Measurements from ENCODE around the gene CLEC20A.

The CLEC20A gene

GRCh38 chr1:178488393-178488792 lies 8.4 kb downstream of the CLEC20A start:
- Histone ChIP-seq H3K36me3 (replicated peaks in 1 of 2; ENCODE audit: control insufficient read depth in 2 of 2, insufficient read depth in 2 of 2, low read length in 2 of 2) (no peaks in the 10 kb centered on the region), H2BK120ac (ENCODE audit: low read depth, low read length) (peak overlapping the region; percentile 22), H3K4me2 (ENCODE audit: insufficient read depth, low read length, poor library complexity, severe bottlenecking) (no peak overlapping the region), H2AK5ac (ENCODE audit: low read depth, low read length) (no peak overlapping the region), H4K8ac (ENCODE audit: low read depth, low read length) (no peak overlapping the region), H2AFZ (ENCODE audit: low read length) (no peak overlapping the region), H3K4me1 (ENCODE audit: control insufficient read depth in 2 of 2, insufficient read depth in 1 of 2, low read depth in 1 of 2, low read length in 2 of 2) (peaks cover 0 to 1% of the 10 kb centered on the region in 2 donors), H3K4ac (ENCODE audit: low read length) (no peak overlapping the region), H3K18ac (ENCODE audit: low read length) (no peak overlapping the region), H2BK15ac (ENCODE audit: low read length) (no peak overlapping the region), H3K4me3 (ENCODE audit: low read length in 2 of 2) (no peak overlapping the region), H3K14ac (ENCODE audit: low read length) (no peak overlapping the region), H3K9ac (ENCODE audit: low read depth, low read length, poor library complexity) (no peak overlapping the region), H3K27me3 (ENCODE audit: control insufficient read depth in 3 of 3, insufficient read depth in 3 of 3, low read depth in 1 of 3, low read length in 3 of 3) (no peaks in the 10 kb centered on the region), H3K79me1 (ENCODE audit: low read depth, low read length) (no peaks in the 10 kb centered on the region), H3K9me3 (replicated peaks in 1 of 2; ENCODE audit: control insufficient read depth in 2 of 2, insufficient read depth in 1 of 2, low read depth in 1 of 2, low read length in 2 of 2) (no peaks in the 10 kb centered on the region), H2BK5ac (ENCODE audit: low read length) (no peak overlapping the region), H2BK12ac (ENCODE audit: low read length) (no peak overlapping the region), H4K91ac (ENCODE audit: low read depth, low read length, poor library complexity) (no peak overlapping the region), H3K27ac (replicated peaks; ENCODE audit: low read length) (no peak overlapping the region), H3K23ac (ENCODE audit: low read depth, low read length, poor library complexity) (no peak overlapping the region)
- DNase-seq (ENCODE audit: low spot score), result no peak
- no CpG with 5 or more reads among the region's 4 CpGs for WGBS, 2 donors (ENCODE audit: extremely low coverage in 2 of 2, insufficient read length in 2 of 2, insufficient replicate concordance in 1 of 2)

- Histone ChIP-seq H3K9me3 (replicated peaks in 1 of 2; ENCODE audit: control insufficient read depth in 2 of 2, insufficient read depth in 1 of 2, low read depth in 1 of 2, low read length in 2 of 2) (no peaks in the 10 kb centered on the region), H4K91ac (ENCODE audit: low read depth, low read length, poor library complexity) (no peak overlapping the region), H2BK15ac (ENCODE audit: low read length) (peak overlapping the region; percentile 76), H2BK120ac (ENCODE audit: low read depth, low read length) (no peak overlapping the region), H3K23ac (ENCODE audit: low read depth, low read length, poor library complexity) (no peak overlapping the region), H3K79me1 (ENCODE audit: low read depth, low read length) (no peaks in the 10 kb centered on the region), H3K14ac (ENCODE audit: low read length) (no peak overlapping the region), H4K8ac (ENCODE audit: low read depth, low read length) (no peak overlapping the region), H2AK5ac (ENCODE audit: low read depth, low read length) (no peak overlapping the region), H3K4ac (ENCODE audit: low read length) (no peak overlapping the region), H3K36me3 (replicated peaks in 1 of 2; ENCODE audit: control insufficient read depth in 2 of 2, insufficient read depth in 2 of 2, low read length in 2 of 2) (no peaks in the 10 kb centered on the region), H3K4me1 (ENCODE audit: control insufficient read depth in 2 of 2, insufficient read depth in 1 of 2, low read depth in 1 of 2, low read length in 2 of 2) (peaks cover 0 to 1% of the 10 kb centered on the region in 2 donors), H3K4me2 (ENCODE audit: insufficient read depth, low read length, poor library complexity, severe bottlenecking) (no peak overlapping the region), H2BK12ac (ENCODE audit: low read length) (peak overlapping the region; percentile 14), H2BK5ac (ENCODE audit: low read length) (no peak overlapping the region), H3K4me3 (ENCODE audit: low read length in 2 of 2) (no peak overlapping the region), H3K9ac (ENCODE audit: low read depth, low read length, poor library complexity) (no peak overlapping the region), H3K27me3 (ENCODE audit: control insufficient read depth in 3 of 3, insufficient read depth in 3 of 3, low read depth in 1 of 3, low read length in 3 of 3) (no peaks in the 10 kb centered on the region), H2AFZ (ENCODE audit: low read length) (no peak overlapping the region), H3K18ac (ENCODE audit: low read length) (peak overlapping the region; percentile 14), H3K27ac (replicated peaks; ENCODE audit: low read length) (no peak overlapping the region)
- no peak for DNase-seq (ENCODE audit: low spot score)
- no CpG with 5 or more reads among the region's 20 CpGs for WGBS, 2 donors (ENCODE audit: extremely low coverage in 2 of 2, insufficient read length in 2 of 2, insufficient replicate concordance in 1 of 2)
These were observed 9.6 kb downstream of the CLEC20A start for GRCh38 chr1:178487070-178487615.

- H4K91ac ChIP-seq (ENCODE audit: low read depth, low read length, poor library complexity), result no peak overlapping the region
- H3K27me3 ChIP-seq (ENCODE audit: control insufficient read depth in 3 of 3, insufficient read depth in 3 of 3, low read depth in 1 of 3, low read length in 3 of 3), result no peaks in the 10 kb centered on the region
- no peaks in the 10 kb centered on the region for H3K79me1 ChIP-seq (ENCODE audit: low read depth, low read length)
- no peak overlapping the region for H3K4ac ChIP-seq (ENCODE audit: low read length)
- no peak overlapping the region for H3K4me2 ChIP-seq (ENCODE audit: insufficient read depth, low read length, poor library complexity, severe bottlenecking)
- no peaks in the 10 kb centered on the region for H3K36me3 ChIP-seq (replicated peaks in 1 of 2; ENCODE audit: control insufficient read depth in 2 of 2, insufficient read depth in 2 of 2, low read length in 2 of 2)
- H2AFZ ChIP-seq (ENCODE audit: low read length), result no peak overlapping the region
- H3K4me3 ChIP-seq (ENCODE audit: low read length in 2 of 2), result no peak overlapping the region
- peak overlapping the region; percentile 64 for H3K14ac ChIP-seq (ENCODE audit: low read length)
- no peak overlapping the region for H2BK5ac ChIP-seq (ENCODE audit: low read length)
- H3K27ac ChIP-seq (replicated peaks; ENCODE audit: low read length), result no peak overlapping the region
- no peak overlapping the region for H2BK12ac ChIP-seq (ENCODE audit: low read length)
- H3K23ac ChIP-seq (ENCODE audit: low read depth, low read length, poor library complexity), result peak overlapping the region; percentile 8
- no peak overlapping the region for H2BK120ac ChIP-seq (ENCODE audit: low read depth, low read length)
- H3K18ac ChIP-seq (ENCODE audit: low read length), result no peak overlapping the region
- peak overlapping the region; percentile 9 for H3K9ac ChIP-seq (ENCODE audit: low read depth, low read length, poor library complexity)
- no peak overlapping the region for H2BK15ac ChIP-seq (ENCODE audit: low read length)
- WGBS, 2 donors (ENCODE audit: extremely low coverage in 2 of 2, insufficient read length in 2 of 2, insufficient replicate concordance in 1 of 2), result no CpG with 5 or more reads among the region's 54 CpGs
- no peak for DNase-seq (ENCODE audit: low spot score)
- H3K9me3 ChIP-seq (replicated peaks in 1 of 2; ENCODE audit: control insufficient read depth in 2 of 2, insufficient read depth in 1 of 2, low read depth in 1 of 2, low read length in 2 of 2), result no peaks in the 10 kb centered on the region
- peaks cover 0 to 1% of the 10 kb centered on the region in 2 donors for H3K4me1 ChIP-seq (ENCODE audit: control insufficient read depth in 2 of 2, insufficient read depth in 1 of 2, low read depth in 1 of 2, low read length in 2 of 2)
- no peak overlapping the region for H4K8ac ChIP-seq (ENCODE audit: low read depth, low read length)
- H2AK5ac ChIP-seq (ENCODE audit: low read depth, low read length), result no peak overlapping the region
These were observed 10.4 kb downstream of the CLEC20A start for GRCh38 chr1:178486100-178487069.

- Histone ChIP-seq H4K91ac (ENCODE audit: low read depth, low read length, poor library complexity) (no peak overlapping the region), H3K14ac (ENCODE audit: low read length) (no peak overlapping the region), H3K4me2 (ENCODE audit: insufficient read depth, low read length, poor library complexity, severe bottlenecking) (no peak overlapping the region), H3K27me3 (ENCODE audit: control insufficient read depth in 3 of 3, insufficient read depth in 3 of 3, low read depth in 1 of 3, low read length in 3 of 3) (no peaks in the 10 kb centered on the region), H3K79me1 (ENCODE audit: low read depth, low read length) (no peaks in the 10 kb centered on the region), H3K9me3 (replicated peaks in 1 of 2; ENCODE audit: control insufficient read depth in 2 of 2, insufficient read depth in 1 of 2, low read depth in 1 of 2, low read length in 2 of 2) (no peaks in the 10 kb centered on the region), H2BK5ac (ENCODE audit: low read length) (no peak overlapping the region), H2AK5ac (ENCODE audit: low read depth, low read length) (no peak overlapping the region), H4K8ac (ENCODE audit: low read depth, low read length) (no peak overlapping the region), H3K18ac (ENCODE audit: low read length) (no peak overlapping the region), H2AFZ (ENCODE audit: low read length) (no peak overlapping the region), H3K9ac (ENCODE audit: low read depth, low read length, poor library complexity) (no peak overlapping the region), H3K4ac (ENCODE audit: low read length) (no peak overlapping the region), H2BK12ac (ENCODE audit: low read length) (no peak overlapping the region), H3K4me3 (ENCODE audit: low read length in 2 of 2) (no peak overlapping the region), H2BK15ac (ENCODE audit: low read length) (no peak overlapping the region), H3K36me3 (replicated peaks in 1 of 2; ENCODE audit: control insufficient read depth in 2 of 2, insufficient read depth in 2 of 2, low read length in 2 of 2) (no peaks in the 10 kb centered on the region), H2BK120ac (ENCODE audit: low read depth, low read length) (no peak overlapping the region), H3K4me1 (ENCODE audit: control insufficient read depth in 2 of 2, insufficient read depth in 1 of 2, low read depth in 1 of 2, low read length in 2 of 2) (peaks cover 0 to 1% of the 10 kb centered on the region in 2 donors), H3K23ac (ENCODE audit: low read depth, low read length, poor library complexity) (no peak overlapping the region), H3K27ac (replicated peaks; ENCODE audit: low read length) (no peak overlapping the region)
- no CpG with 5 or more reads among the region's 3 CpGs for WGBS, 2 donors (ENCODE audit: extremely low coverage in 2 of 2, insufficient read length in 2 of 2, insufficient replicate concordance in 1 of 2)
- DNase-seq (ENCODE audit: low spot score), result no peak
These were observed 11.2 kb downstream of the CLEC20A start for GRCh38 chr1:178485541-178485981.

Data from neuronal stem cell (in vitro differentiated cells).